Activated B cell treated with CpG ODN at 0.5 μM for 24 hours (primary cell): ENCODE results near the gene KRTAP4-5. TPM values are rescaled to one million over a fixed set of nuclear protein-coding genes. Genes with fewer than 3 reads are reported as not detected.
"Not testable (repeated sequence)": the region's sequence is repeated elsewhere in the genome, so short reads cannot be mapped to it uniquely, and the experiment has no call there.

ENCODE experiments used
- ATAC-seq: fragments of 200-7000 bp; cut with Tn5 transposase; one replicate; pipeline ENCODE4 v1.10.0; 2021; ENCODE audit warnings: low read depth, mild to moderate bottlenecking, moderate library complexity
- CTCF ChIA-PET: fragments of 350-600 bp; sonication (Branson Sonifier 250); formaldehyde crosslinking; loops from one replicate; lab custom pipeline; 2021; ENCODE audit warnings: antibody characterized with exemption; lab: Charles Lee
- POLR2A ChIA-PET: fragments of 350-600 bp; sonication (Branson Sonifier 250); formaldehyde crosslinking; loops from one replicate; lab custom pipeline; 2021; ENCODE audit warnings: antibody characterized with exemption; lab: Charles Lee
- DNase-seq: peaks from one replicate; pipeline ENCODE4 v3.0.0; 2022
- H3K27ac Mint-ChIP-seq: one replicate; pipeline ENCODE4 v1.8.0; 2020; ENCODE audit warnings: mixed read lengths
- H3K27me3 Mint-ChIP-seq: one replicate; pipeline ENCODE4 v1.8.0; 2021; ENCODE audit warnings: mixed read lengths
- H3K36me3 Mint-ChIP-seq: one replicate; pipeline ENCODE4 v1.8.0; 2021; ENCODE audit warnings: low read depth, mixed read lengths
- H3K4me1 Mint-ChIP-seq: one replicate; pipeline ENCODE4 v1.8.0; 2021; ENCODE audit warnings: mixed read lengths
- H3K4me3 Mint-ChIP-seq: one replicate; pipeline ENCODE4 v1.8.0; 2020; ENCODE audit warnings: mild to moderate bottlenecking, mixed read lengths
- H3K9me3 Mint-ChIP-seq: one replicate; pipeline ENCODE4 v1.8.0; 2020; ENCODE audit warnings: mixed read lengths
- intact Hi-C: fragments of 100-400 bp; cut with micrococcal nuclease; formaldehyde crosslinking; loops from one replicate; pipeline ENCODE4 v1.15.1; 2024
- total RNA-seq: library from RNA; stranded (reverse); gene quantifications from 2 replicates; pipeline ENCODE4 v1.2.3, GENCODE V29; 2022
- TF ChIP-seq, protein P1 (sequence below): fragments of 200-600 bp; IDR thresholded peaks from one replicate; pipeline ENCODE4 v1.8.0; 2022; ENCODE audit warnings: antibody characterized with exemption, mild to moderate bottlenecking

KRTAP4-5 gene
- total RNA-seq, 1 donor from 2014 or later: not detected

DNA sequence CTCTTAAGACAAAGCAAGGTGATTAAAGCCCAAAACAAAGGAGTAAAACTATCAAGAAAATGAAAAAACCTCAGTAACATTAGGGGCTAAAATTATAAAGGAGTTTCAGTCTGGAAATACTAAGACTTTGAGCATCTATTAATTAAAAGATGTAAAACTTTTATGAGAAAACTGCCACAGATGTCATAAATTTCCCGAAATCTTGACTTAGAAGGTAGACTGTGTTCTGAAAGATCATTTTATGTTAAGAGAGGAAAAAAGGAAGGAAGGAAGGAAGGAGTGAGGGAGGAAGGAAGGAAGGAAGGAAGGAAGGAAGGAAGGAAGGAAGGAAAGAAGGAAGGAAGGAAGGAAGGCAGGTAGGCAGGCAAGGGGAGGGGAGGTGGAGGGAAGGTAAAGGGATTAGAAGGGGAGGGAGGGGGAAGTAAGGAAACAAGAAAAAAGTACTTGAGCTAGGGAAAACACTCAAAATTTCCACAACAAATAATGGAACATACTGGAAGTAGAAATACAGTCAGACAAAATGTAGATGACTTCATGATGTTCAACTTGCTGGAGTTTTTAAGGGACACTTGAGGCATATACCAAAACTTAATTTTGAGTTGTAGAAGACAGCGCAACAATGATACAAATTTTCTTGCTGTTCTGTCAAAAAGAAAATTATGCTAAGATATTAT, 2.0 kb downstream of the KRTAP4-5 start:
- CTCF ChIA-PET: no interaction called here
- Mint-ChIP-seq H3K36me3 (peaks cover 4% of the 10 kb centered on the region), H3K4me1 (no peaks in the 10 kb centered on the region), H3K4me3 (no peak overlapping the region), H3K9me3 (peaks cover 13% of the 10 kb centered on the region), H3K27me3 (peaks cover 1% of the 10 kb centered on the region), H3K27ac (no peak overlapping the region)
- ATAC-seq (no peak), DNase-seq (no peak)
- intact Hi-C loops: no loop called here
- POLR2A ChIA-PET: no interaction called here
- TF ChIP-seq, protein P1, sequence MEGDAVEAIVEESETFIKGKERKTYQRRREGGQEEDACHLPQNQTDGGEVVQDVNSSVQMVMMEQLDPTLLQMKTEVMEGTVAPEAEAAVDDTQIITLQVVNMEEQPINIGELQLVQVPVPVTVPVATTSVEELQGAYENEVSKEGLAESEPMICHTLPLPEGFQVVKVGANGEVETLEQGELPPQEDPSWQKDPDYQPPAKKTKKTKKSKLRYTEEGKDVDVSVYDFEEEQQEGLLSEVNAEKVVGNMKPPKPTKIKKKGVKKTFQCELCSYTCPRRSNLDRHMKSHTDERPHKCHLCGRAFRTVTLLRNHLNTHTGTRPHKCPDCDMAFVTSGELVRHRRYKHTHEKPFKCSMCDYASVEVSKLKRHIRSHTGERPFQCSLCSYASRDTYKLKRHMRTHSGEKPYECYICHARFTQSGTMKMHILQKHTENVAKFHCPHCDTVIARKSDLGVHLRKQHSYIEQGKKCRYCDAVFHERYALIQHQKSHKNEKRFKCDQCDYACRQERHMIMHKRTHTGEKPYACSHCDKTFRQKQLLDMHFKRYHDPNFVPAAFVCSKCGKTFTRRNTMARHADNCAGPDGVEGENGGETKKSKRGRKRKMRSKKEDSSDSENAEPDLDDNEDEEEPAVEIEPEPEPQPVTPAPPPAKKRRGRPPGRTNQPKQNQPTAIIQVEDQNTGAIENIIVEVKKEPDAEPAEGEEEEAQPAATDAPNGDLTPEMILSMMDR: no peak

DNA sequence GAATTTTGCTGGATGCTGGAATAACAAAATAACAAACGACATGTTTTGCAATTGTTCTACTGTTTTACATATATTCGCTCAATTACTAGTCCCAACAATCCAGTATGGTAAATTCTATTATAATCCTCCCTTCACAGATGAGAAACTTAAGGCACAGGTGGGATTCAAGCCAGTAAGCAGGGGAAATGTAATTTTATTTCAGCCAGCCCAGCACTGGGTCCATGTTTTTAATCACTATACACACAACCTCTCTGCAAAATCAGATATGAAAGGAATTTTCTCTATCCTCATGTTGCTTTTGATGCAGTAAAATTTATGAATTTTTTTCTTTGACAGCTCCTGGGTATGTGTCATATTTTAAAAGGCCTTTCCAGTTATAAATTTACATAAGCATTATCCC, 4.4 kb downstream of the KRTAP4-5 start:
- POLR2A ChIA-PET: no interaction called here
- Mint-ChIP-seq H3K4me1 (no peaks in the 10 kb centered on the region), H3K9me3 (peaks cover 24% of the 10 kb centered on the region), H3K36me3 (peaks cover 4% of the 10 kb centered on the region), H3K27me3 (peaks cover 3% of the 10 kb centered on the region), H3K4me3 (no peak overlapping the region), H3K27ac (no peak overlapping the region)
- CTCF ChIA-PET: no interaction called here
- DNase-seq (no peak), ATAC-seq (no peak)
- TF ChIP-seq, protein P1: no peak
- intact Hi-C loops: no loop called here

DNA sequence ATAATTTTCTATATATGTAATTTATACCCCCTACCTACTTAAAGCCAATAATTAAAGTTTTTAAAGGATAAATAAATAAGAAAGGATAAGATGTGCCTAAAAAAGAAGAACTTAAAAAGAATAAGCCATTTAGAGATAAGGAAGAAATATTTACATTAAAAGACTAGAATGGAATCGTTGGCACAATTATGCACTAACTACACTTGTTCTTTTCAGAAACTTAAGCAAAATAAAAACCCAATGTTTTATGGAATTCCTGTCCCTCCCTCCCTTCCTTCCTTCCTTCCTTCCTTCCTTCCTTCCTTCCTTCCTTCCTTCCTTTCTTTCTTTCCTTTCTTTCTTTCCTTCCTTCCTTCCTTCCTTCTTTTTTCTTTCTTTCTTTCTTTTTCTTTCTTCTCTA, 4.8 kb downstream of the KRTAP4-5 start:
- CTCF ChIA-PET: no interaction called here
- H3K27me3 Mint-ChIP-seq: peaks cover 3% of the 10 kb centered on the region
- no peak overlapping the region for H3K4me3 Mint-ChIP-seq
- no peak for ATAC-seq
- POLR2A ChIA-PET: no interaction called here
- H3K36me3 Mint-ChIP-seq: peaks cover 4% of the 10 kb centered on the region
- TF ChIP-seq, protein P1: no peak
- no peaks in the 10 kb centered on the region for H3K4me1 Mint-ChIP-seq
- H3K9me3 Mint-ChIP-seq: peaks cover 24% of the 10 kb centered on the region
- no peak for DNase-seq
- intact Hi-C loops: no loop called here
- no peak overlapping the region for H3K27ac Mint-ChIP-seq

DNA sequence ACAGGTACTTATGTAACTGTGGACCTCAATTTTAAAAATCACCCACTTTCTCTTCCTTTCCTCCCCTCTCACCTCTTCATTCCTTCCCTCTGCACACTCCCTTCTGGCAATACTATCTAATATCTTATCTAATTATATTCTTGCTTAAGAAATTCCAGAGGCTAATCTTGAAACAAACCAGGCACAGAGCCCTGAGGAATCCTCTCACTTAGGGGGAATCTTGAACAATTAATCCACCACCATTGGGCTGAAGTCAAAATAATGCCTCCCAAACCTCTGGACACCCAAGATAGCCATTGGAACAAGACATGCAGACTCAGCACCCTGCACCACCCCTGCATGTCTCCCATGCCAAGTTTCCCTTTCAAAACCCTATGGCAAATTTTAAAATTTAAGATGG, 8.3 kb downstream of the KRTAP4-5 start:
- H3K27me3 Mint-ChIP-seq: peaks cover 12% of the 10 kb centered on the region
- intact Hi-C loops: no loop called here
- H3K4me1 Mint-ChIP-seq: no peaks in the 10 kb centered on the region
- DNase-seq: no peak
- ChIA-PET CTCF (no interaction called here), POLR2A (no interaction called here)
- no peak for ATAC-seq
- H3K27ac Mint-ChIP-seq: no peak overlapping the region
- peaks cover 36% of the 10 kb centered on the region for H3K9me3 Mint-ChIP-seq
- H3K4me3 Mint-ChIP-seq: no peak overlapping the region
- peaks cover 7% of the 10 kb centered on the region for H3K36me3 Mint-ChIP-seq
- TF ChIP-seq, protein P1: no peak

DNA sequence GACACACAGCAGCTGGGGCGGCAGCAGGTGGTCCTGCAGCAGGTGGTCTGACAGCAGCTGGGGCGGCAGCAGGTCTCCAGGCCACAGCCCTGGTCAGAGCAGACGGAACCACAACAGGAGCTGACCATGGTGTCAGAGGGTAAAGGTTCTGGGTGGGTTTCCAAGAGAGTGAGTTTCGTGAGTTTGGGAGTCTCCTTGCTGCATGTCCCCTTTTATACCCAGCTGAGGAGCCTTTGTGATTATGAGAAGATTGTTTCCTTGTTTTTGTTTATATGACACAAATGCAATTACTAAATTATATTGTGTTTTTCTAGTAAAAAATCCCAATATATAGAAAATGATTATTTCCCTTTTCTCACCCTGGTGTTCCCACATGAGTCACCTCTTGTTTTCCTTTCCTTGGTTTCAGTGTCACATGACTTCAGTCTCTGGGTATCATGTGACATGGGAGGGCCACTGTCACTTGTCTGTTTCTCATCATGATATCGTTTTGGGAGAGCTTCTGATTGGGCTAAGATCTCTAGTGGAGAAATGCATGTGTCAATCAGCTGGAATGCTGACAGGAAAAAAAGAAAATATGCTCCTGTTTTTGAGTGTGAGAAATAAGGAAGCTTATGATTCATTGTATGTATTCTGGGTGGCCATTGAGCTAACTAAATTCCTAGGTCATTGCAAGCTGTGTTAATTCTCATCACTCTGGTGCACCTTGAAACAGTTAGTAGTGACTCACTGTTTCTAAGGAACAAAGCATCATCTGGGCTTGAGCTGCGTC, 9.1 kb downstream of the KRTAP4-5 start, which contains the start of gene KRTAP4-6:
Gene KRTAP4-6, minus strand, starts transcription at position 185 of the 772 bp plus-strand sequence. Its CDS starts 57 bp downstream, at position 128.
- no peak within 1 kb of the TSS for H3K4me3 Mint-ChIP-seq
- H3K36me3 Mint-ChIP-seq: peaks cover 7% of the 10 kb centered on the region

DNA sequence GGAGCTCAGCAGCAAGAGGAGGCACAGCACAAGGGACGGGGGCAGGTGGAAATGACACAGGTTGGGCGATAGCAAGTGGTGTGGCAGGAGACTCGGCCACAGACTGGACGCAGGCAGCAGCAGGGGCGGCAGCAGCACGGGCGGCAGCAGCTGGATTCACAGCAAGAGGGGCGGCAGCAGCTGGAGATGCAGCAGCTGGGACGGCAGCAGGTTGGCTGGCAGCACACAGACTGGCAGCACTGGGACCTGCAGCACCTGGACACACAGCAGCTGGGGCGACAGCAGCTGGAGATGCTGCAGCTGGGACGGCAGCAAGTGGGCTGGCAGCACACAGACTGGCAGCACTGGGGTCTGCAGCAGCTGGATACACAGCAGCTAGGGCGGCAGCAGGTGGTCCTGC, 9.8 kb downstream of the KRTAP4-5 start:
- DNase-seq, H3K27ac Mint-ChIP-seq, H3K4me3 Mint-ChIP-seq, POLR2A ChIA-PET, H3K36me3 Mint-ChIP-seq, ATAC-seq, H3K4me1 Mint-ChIP-seq, intact Hi-C loops, CTCF ChIA-PET: not testable (repeated sequence)
- H3K9me3 Mint-ChIP-seq: peaks cover 36% of the 10 kb centered on the region
- peaks cover 12% of the 10 kb centered on the region for H3K27me3 Mint-ChIP-seq

More for the DNA sequence above, 9.1 kb downstream of the KRTAP4-5 start, which contains the start of gene KRTAP4-6:
- POLR2A ChIA-PET: no interaction called here
- CTCF ChIA-PET: no interaction called here
- H3K27ac Mint-ChIP-seq: no peak within 1 kb of the TSS
- H3K9me3 Mint-ChIP-seq: peaks cover 36% of the 10 kb centered on the region
- DNase-seq (no peak), ATAC-seq (no peak)
- H3K27me3 Mint-ChIP-seq: peaks cover 12% of the 10 kb centered on the region
- no peaks in the 10 kb centered on the region for H3K4me1 Mint-ChIP-seq
- TF ChIP-seq, protein P1: no peak
- intact Hi-C loops: no loop called here
